ENCODE results near the gene SERINC1.
"Not testable (repeated sequence)": the region's sequence is repeated elsewhere in the genome, so short reads cannot be mapped to it uniquely, and the experiment has no call there.

Gene SERINC1

GRCh38 chr6:122471107-122472021 lies at the start of gene SERINC1:
TSS of gene SERINC1 (minus strand) at chr6:122471807. CDS start at chr6:122471737, 70 bp downstream.
- Mint-ChIP-seq H3K27ac (peak within 1 kb of the TSS; percentile 100), H3K4me1 (ENCODE audit: low read depth) (peaks cover 46% of the 10 kb centered on the region), H3K27me3 (no peaks in the 10 kb centered on the region), H3K9me3 (ENCODE audit: low read depth) (no peaks in the 10 kb centered on the region), H3K36me3 (peaks cover 5% of the 10 kb centered on the region), H3K4me3 (peak within 1 kb of the TSS; percentile 100)

- Mint-ChIP-seq H3K4me3 (no peak overlapping the region), H3K27me3 (no peaks in the 10 kb centered on the region), H3K4me1 (ENCODE audit: low read depth) (no peaks in the 10 kb centered on the region), H3K27ac (no peak overlapping the region), H3K9me3 (ENCODE audit: low read depth) (peaks cover 14% of the 10 kb centered on the region), H3K36me3 (peaks cover 5% of the 10 kb centered on the region)
Observed at GRCh38 chr6:122511193-122511924, 39.8 kb upstream of the SERINC1 start.

GRCh38 chr6:122505170-122505569 lies 33.6 kb upstream of the SERINC1 start:
- Mint-ChIP-seq H3K36me3 (peaks cover 23% of the 10 kb centered on the region), H3K9me3 (ENCODE audit: low read depth) (peaks cover 45% of the 10 kb centered on the region)
- H3K4me3 Mint-ChIP-seq; H3K4me1 Mint-ChIP-seq (ENCODE audit: low read depth); H3K27me3 Mint-ChIP-seq; H3K27ac Mint-ChIP-seq: not testable (repeated sequence)

GRCh38 chr6:122501475-122501874 lies 29.9 kb upstream of the SERINC1 start:
- Mint-ChIP-seq H3K4me1 (ENCODE audit: low read depth) (no peaks in the 10 kb centered on the region), H3K27ac (no peak overlapping the region), H3K27me3 (peaks cover 6% of the 10 kb centered on the region), H3K9me3 (ENCODE audit: low read depth) (peaks cover 51% of the 10 kb centered on the region), H3K4me3 (no peak overlapping the region), H3K36me3 (peaks cover 33% of the 10 kb centered on the region)

GRCh38 chr6:122495612-122496011 lies 24.0 kb upstream of the SERINC1 start:
- Mint-ChIP-seq H3K9me3 (ENCODE audit: low read depth) (peaks cover 23% of the 10 kb centered on the region), H3K27ac (no peak overlapping the region), H3K4me3 (no peak overlapping the region), H3K36me3 (peaks cover 12% of the 10 kb centered on the region), H3K27me3 (peaks cover 9% of the 10 kb centered on the region), H3K4me1 (ENCODE audit: low read depth) (peaks cover 2% of the 10 kb centered on the region)

- Mint-ChIP-seq H3K36me3 (peaks cover 9% of the 10 kb centered on the region), H3K27me3 (peaks cover 9% of the 10 kb centered on the region), H3K4me1 (ENCODE audit: low read depth) (peaks cover 2% of the 10 kb centered on the region), H3K27ac (no peak overlapping the region), H3K9me3 (ENCODE audit: low read depth) (peaks cover 17% of the 10 kb centered on the region), H3K4me3 (no peak overlapping the region)
Observed at GRCh38 chr6:122494665-122495272, 23.2 kb upstream of the SERINC1 start.

GRCh38 chr6:122491919-122492555 lies 20.4 kb upstream of the SERINC1 start:
- Mint-ChIP-seq H3K27me3 (peaks cover 4% of the 10 kb centered on the region), H3K4me3 (no peak overlapping the region), H3K27ac (no peak overlapping the region), H3K9me3 (ENCODE audit: low read depth) (no peaks in the 10 kb centered on the region), H3K4me1 (ENCODE audit: low read depth) (peaks cover 2% of the 10 kb centered on the region), H3K36me3 (no peaks in the 10 kb centered on the region)

- Mint-ChIP-seq H3K36me3 (no peaks in the 10 kb centered on the region), H3K9me3 (ENCODE audit: low read depth) (no peaks in the 10 kb centered on the region), H3K4me1 (ENCODE audit: low read depth) (peaks cover 2% of the 10 kb centered on the region), H3K4me3 (no peak overlapping the region), H3K27me3 (peaks cover 3% of the 10 kb centered on the region), H3K27ac (no peak overlapping the region)
Observed at GRCh38 chr6:122490607-122491006, 19.0 kb upstream of the SERINC1 start.

GRCh38 chr6:122484760-122485159 lies 13.2 kb upstream of the SERINC1 start:
- H3K27ac Mint-ChIP-seq = no peak overlapping the region
- no peak overlapping the region for H3K4me3 Mint-ChIP-seq
- no peaks in the 10 kb centered on the region for H3K9me3 Mint-ChIP-seq (ENCODE audit: low read depth)
- no peaks in the 10 kb centered on the region for H3K36me3 Mint-ChIP-seq
- H3K4me1 Mint-ChIP-seq (ENCODE audit: low read depth) = no peaks in the 10 kb centered on the region
- H3K27me3 Mint-ChIP-seq = no peaks in the 10 kb centered on the region

- H3K27me3 Mint-ChIP-seq = no peaks in the 10 kb centered on the region
- no peak overlapping the region for H3K4me3 Mint-ChIP-seq
- no peaks in the 10 kb centered on the region for H3K36me3 Mint-ChIP-seq
- no peaks in the 10 kb centered on the region for H3K4me1 Mint-ChIP-seq (ENCODE audit: low read depth)
- no peak overlapping the region for H3K27ac Mint-ChIP-seq
- H3K9me3 Mint-ChIP-seq (ENCODE audit: low read depth) = no peaks in the 10 kb centered on the region
Observed at GRCh38 chr6:122482750-122483080, 11.1 kb upstream of the SERINC1 start.

GRCh38 chr6:122476131-122476530 lies 4.5 kb upstream of the SERINC1 start:
- no peaks in the 10 kb centered on the region for H3K36me3 Mint-ChIP-seq
- peaks cover 1% of the 10 kb centered on the region for H3K4me1 Mint-ChIP-seq (ENCODE audit: low read depth)
- H3K9me3 Mint-ChIP-seq (ENCODE audit: low read depth) = no peaks in the 10 kb centered on the region
- no peaks in the 10 kb centered on the region for H3K27me3 Mint-ChIP-seq
- no peak overlapping the region for H3K4me3 Mint-ChIP-seq
- H3K27ac Mint-ChIP-seq = no peak overlapping the region

- H3K4me3 Mint-ChIP-seq = peak overlapping the region; percentile 100
- H3K36me3 Mint-ChIP-seq = peaks cover 3% of the 10 kb centered on the region
- H3K27me3 Mint-ChIP-seq = no peaks in the 10 kb centered on the region
- peak overlapping the region; percentile 100 for H3K27ac Mint-ChIP-seq
- H3K9me3 Mint-ChIP-seq (ENCODE audit: low read depth) = no peaks in the 10 kb centered on the region
- peaks cover 40% of the 10 kb centered on the region for H3K4me1 Mint-ChIP-seq (ENCODE audit: low read depth)
Observed at GRCh38 chr6:122472022-122472340, 374 bp upstream of the SERINC1 start.

GRCh38 chr6:122461885-122462284 lies 9.7 kb downstream of the SERINC1 start:
- peak overlapping the region; percentile 82 for H3K27ac Mint-ChIP-seq

GRCh38 chr6:122459865-122460416 lies 11.7 kb downstream of the SERINC1 start:
- peak overlapping the region; percentile 92 for H3K27ac Mint-ChIP-seq
- not testable (repeated sequence) for H3K9me3 Mint-ChIP-seq (ENCODE audit: low read depth); H3K36me3 Mint-ChIP-seq; H3K27me3 Mint-ChIP-seq
- peaks cover 87% of the 10 kb centered on the region for H3K4me1 Mint-ChIP-seq (ENCODE audit: low read depth)
- H3K4me3 Mint-ChIP-seq = peak overlapping the region; percentile 30

More at GRCh38 chr6:122461885-122462284, 9.7 kb downstream of the SERINC1 start:
- Mint-ChIP-seq H3K4me1 (ENCODE audit: low read depth) (peaks cover 92% of the 10 kb centered on the region), H3K9me3 (ENCODE audit: low read depth) (no peaks in the 10 kb centered on the region), H3K27me3 (no peaks in the 10 kb centered on the region), H3K4me3 (peak overlapping the region; percentile 63), H3K36me3 (peaks cover 6% of the 10 kb centered on the region)
